GM21576 (cell line): Measurements from ENCODE around the gene NCKIPSD.

Experiments
- ATAC-seq: cut with Tn5 transposase; IDR thresholded peaks from one replicate; pipeline ENCODE4 v1.9.1; 2021; ENCODE audit warnings: mild to moderate bottlenecking, moderate library complexity; ENCODE audit not compliant: unreplicated experiment

The NCKIPSD gene

GRCh38 chr3:48679411-48680391, 6.0 kb downstream of the NCKIPSD start:
- no peak for ATAC-seq

- no peak for ATAC-seq
Measured at GRCh38 chr3:48678566-48679380, 6.9 kb downstream of the NCKIPSD start.

DNA sequence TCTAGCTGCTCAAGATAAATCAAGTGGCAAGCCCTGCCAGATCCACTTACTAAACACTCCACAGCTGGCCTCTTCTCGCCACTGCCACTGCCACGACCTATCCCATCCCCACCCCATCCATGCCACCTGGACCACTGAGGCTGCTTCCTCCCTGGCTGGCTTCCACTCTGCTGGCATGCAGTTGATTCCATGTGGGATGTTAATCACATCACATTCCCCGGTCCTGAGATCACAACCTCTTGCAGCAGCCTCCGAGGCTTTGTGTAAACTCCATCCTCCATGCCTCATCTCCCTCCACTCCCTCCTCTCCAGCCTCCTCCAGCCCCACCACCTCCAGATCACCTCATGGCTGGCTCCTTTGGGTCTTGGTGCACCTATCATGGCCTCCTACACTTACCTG, 7.7 kb downstream of the NCKIPSD start:
- no peak for ATAC-seq

DNA sequence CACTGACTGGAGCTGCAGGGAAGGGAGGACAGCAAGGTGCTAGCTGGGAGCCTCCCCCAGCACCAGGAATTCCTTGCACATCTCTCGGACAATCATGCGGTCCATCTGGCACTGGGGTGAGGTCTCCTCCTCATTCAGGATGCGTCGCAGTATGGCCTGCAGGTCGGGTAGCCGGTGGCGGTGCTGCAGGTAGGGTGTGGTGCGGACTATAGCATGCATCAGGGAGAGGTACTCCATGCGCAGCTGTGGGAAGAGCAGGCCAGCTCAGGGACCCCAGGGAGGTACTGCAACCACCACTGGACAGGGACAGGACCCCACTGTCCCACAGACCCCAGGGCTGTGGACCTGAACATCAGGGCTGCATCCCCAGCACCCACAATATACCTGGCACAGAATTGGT, 11.2 kb downstream of the NCKIPSD start:
- no peak for ATAC-seq

- no peak for ATAC-seq
Measured at GRCh38 chr3:48672522-48672921, 13.2 kb downstream of the NCKIPSD start.

GRCh38 chr3:48664929-48665328, 20.8 kb downstream of the NCKIPSD start:
- ATAC-seq, result no peak

GRCh38 chr3:48664313-48664644, 21.4 kb downstream of the NCKIPSD start:
- ATAC-seq, result no peak

- ATAC-seq, result peak; percentile 81
Measured at GRCh38 chr3:48663489-48664312, 22.0 kb downstream of the NCKIPSD start.

GRCh38 chr3:48662753-48663488, 22.8 kb downstream of the NCKIPSD start, which contains the start of gene CELSR3:
Gene CELSR3 (minus strand): TSS chr3:48662886. CDS start chr3:48662634, 252 bp downstream.
- no peak for ATAC-seq

- ATAC-seq, result no peak
Measured at GRCh38 chr3:48662145-48662752, 23.5 kb downstream of the NCKIPSD start.

DNA sequence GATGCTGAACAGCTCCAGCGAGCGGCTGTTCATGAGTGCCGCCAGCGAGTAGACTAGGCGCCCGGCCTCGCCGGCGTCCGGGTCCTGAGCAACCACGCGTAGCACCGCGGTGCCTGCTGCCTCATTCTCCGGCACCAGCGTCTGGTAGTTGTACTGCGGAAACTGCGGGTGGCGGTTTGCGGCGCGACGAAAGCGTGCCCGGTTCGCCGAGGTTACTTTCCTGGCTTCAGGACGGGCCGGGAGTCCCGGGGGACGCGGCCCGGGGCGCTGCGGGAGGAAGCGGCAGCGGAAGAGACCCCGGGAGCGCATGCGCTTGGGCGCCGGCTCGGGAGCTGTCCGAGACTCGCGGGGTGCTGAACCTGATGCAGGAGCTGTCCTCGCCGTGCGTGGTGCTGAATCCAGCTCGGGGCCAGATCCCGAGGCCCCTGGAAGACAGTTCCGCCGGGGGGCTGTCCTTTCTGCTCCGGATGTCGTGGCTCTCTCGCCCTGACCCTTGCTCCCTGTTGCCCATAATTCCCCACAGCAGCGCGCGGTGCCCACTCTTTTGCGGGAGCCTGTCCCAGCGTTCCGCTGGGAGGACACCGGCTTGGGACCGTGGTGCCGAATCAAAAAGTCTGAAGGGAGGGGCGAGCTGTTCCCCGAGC, 24.1 kb downstream of the NCKIPSD start:
- ATAC-seq, result no peak

GRCh38 chr3:48660800-48661400, 24.8 kb downstream of the NCKIPSD start:
- no peak for ATAC-seq

GRCh38 chr3:48656841-48657281, 28.9 kb downstream of the NCKIPSD start:
- ATAC-seq, result no peak

GRCh38 chr3:48656061-48656840, 29.5 kb downstream of the NCKIPSD start:
- ATAC-seq, result peak; percentile 54

- ATAC-seq, result no peak
Measured at GRCh38 chr3:48655606-48656005, 30.1 kb downstream of the NCKIPSD start.

DNA sequence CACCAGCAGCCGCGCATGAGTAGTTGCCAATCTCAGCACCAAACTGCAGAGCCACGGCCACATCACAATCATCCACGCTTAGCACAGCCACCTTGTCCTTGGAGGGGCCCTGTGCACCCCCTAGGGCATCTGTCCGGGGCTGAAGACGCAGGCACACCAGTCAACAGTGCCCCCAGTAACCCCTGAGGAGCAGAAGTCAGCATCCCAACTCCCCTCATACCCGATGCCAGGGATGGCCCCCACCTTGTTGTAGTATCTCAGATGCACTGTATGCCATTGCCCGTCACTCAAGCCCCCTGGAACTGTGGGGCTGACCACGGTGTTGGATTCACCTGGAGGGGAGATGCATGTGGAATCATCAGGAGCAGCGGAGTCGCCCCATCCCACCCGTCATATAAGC, 30.7 kb downstream of the NCKIPSD start:
- ATAC-seq, result no peak

GRCh38 chr3:48652923-48653715, 32.6 kb downstream of the NCKIPSD start:
- ATAC-seq, result no peak
